GM18517 (cell line): ENCODE measurements around the gene CACNB4.

Experiments
- ATAC-seq: cut with Tn5 transposase; IDR thresholded peaks from one replicate; pipeline ENCODE4 v1.9.1; 2021; ENCODE audit warnings: mild to moderate bottlenecking, moderate library complexity; ENCODE audit not compliant: unreplicated experiment

The CACNB4 gene

GRCh38 chr2:152054593-152054992, 44.3 kb downstream of the CACNB4 start:
- ATAC-seq, result no peak

DNA sequence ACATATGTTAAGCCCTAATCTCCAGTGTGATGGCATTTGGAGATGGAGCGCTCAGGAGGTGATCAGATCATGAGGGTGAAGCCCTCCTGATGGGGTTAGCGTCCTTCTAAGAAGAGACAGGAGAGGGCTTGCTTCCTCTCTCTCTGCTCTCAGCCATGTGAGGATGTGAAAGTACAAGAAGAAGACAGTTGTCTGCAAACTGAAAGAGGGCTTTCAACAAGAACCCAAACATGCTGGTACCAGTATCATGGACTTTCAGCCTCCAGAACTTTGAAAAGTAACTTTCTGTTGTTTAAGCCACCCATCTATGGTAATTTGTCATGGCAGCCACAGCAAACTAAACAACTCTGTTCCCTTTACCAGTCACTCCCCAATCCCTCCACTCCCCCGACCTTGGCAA, 47.4 kb downstream of the CACNB4 start:
- no peak for ATAC-seq

DNA sequence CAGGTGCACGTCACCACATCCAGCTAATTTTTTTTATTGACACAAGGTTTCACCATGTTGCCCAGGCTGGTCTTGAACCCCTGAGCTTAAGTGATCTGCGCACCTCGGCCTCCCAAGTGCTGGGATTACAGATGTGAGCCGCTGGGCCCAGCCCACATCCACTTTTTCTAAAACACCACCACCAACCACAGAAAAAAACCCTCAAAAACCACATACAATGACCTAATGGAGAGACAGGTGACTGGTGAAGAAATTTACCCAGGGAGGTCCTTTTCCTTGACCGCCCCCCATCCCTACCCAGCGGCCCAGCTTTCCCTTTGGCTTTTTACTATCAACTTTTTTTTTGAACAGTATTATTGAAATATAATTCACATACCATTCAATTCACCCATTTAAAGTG, 47.9 kb downstream of the CACNB4 start:
- no peak for ATAC-seq

- no peak for ATAC-seq
Measured at GRCh38 chr2:152050341-152050740, 48.5 kb downstream of the CACNB4 start.

- ATAC-seq, result no peak
Measured at GRCh38 chr2:152049541-152049940, 49.3 kb downstream of the CACNB4 start.

- ATAC-seq, result no peak
Measured at GRCh38 chr2:152047824-152048471, 50.9 kb downstream of the CACNB4 start.

DNA sequence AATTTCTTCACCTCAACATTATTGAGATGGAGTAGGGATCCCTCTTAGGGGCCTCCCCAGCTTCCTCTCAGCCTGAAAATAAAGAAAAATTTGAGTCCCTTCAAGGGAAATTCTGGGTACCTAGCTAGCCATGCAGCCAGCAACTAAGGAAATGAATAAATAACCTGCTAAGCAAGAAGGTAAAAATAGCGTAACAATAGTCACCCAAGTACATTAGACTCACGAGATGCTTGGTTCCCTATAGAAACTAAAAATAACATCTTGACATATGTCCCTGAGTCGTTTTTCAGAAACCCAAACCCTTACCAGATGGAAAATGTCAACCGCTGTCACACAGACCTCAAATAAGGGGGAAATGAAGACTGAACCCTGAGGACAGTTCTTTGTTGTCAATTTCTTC, 51.9 kb downstream of the CACNB4 start:
- peak; percentile 76 for ATAC-seq

- ATAC-seq, result no peak
Measured at GRCh38 chr2:152042636-152043615, 55.9 kb downstream of the CACNB4 start.

DNA sequence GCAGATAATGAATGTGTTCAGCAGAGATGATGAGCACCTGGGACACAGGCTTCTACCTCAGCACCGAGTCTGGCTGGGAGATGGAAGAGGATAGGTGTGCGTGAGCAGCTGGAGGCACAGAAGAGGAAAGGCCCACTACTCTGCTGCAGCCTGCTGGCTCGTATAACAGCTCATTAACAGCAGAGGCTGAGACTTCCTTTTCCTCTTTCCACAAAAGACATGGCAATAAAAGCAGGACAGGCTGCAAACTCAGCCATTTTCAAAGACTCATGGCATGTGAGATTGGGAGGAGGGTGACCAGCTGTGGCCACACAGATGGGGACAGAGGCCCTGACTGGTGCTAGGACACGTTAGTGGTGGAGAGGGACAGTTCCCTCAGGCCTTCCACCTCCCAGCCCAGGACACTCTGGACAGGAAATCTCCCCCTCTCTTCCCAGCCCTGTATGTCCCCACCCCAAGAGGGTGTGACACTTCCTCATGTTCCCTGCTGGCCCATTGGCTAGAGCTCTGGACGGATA, 60.3 kb downstream of the CACNB4 start:
- no peak for ATAC-seq

GRCh38 chr2:152037743-152038435, 61.0 kb downstream of the CACNB4 start:
- no peak for ATAC-seq

DNA sequence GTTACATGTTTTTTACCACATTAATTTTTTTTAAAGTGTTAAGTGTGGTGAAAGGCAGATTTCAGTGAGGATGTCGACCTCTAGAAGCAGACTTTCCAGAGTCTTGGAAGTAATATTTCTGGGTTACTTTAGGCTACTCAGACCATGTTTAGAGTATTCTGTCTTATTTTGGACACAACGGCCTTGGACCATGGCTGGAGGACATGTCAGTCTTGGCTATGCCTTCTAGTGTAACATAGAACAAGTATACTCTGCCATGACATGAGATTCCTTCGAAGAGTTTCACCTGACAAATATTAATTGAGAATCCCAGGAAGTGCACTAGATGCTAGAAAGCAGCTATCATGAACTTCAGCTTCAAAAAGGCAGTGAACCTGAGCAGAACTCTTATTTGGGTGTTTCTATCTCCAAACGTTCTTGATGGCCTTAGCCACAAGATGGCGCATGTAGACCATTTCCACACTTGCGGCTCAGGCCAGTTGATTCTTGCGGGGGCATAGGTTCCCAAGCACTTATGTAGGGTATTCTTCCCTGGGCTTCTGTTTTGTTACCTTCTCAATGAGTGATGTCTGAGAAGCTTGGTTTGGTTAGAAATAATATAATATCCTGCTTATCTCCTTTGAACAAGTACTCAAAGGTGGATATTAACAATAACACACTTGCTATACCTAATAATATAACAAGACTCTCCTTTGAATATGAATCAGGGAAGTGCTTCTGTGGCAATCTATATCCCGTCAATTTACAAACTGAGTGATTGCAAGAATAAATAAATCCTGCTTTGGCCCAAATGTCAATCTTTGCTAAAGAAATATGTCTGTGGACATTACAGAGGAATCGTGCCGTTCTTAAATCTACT, 62.0 kb downstream of the CACNB4 start:
- ATAC-seq, result peak; percentile 89

- no peak for ATAC-seq
Measured at GRCh38 chr2:152034257-152034801, 64.5 kb downstream of the CACNB4 start.

- ATAC-seq, result no peak
Measured at GRCh38 chr2:152033011-152033925, 65.6 kb downstream of the CACNB4 start.

- no peak for ATAC-seq
Measured at GRCh38 chr2:152031747-152032306, 67.0 kb downstream of the CACNB4 start.

GRCh38 chr2:152030596-152031328, 68.1 kb downstream of the CACNB4 start:
- peak; percentile 52 for ATAC-seq

DNA sequence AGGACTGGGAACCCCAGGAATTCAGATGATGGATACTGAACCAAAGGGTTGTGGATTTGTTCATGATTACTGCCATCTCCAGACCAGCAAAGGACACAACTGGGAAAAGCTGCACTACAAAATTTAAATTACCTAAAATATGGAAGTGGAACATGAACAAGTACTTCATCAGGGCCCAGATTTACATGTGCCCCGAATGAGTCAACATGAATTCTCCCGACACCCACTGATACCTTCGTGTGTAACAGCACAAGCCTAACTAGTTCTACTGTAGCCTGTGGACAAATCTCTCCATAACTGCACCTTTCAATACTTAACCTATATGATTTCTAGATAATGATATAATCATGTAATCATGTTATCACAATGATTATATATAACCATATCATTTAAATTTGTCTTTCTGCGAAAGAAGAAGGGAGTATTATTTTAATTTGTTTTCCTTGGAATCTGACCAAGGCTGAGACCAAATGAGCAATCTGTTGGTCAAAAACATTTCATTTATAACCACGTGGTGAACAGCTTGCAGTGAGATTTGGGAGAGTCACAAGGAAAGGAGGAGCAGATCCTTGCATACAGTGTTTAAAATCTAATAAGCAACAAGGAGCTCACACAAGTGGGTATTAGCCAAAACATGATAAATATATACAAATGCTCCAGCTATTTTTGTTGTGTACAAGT, 70.5 kb downstream of the CACNB4 start:
- no peak for ATAC-seq

- ATAC-seq, result peak; percentile 89
Measured at GRCh38 chr2:152025678-152026287, 73.1 kb downstream of the CACNB4 start.
